Neural crest cell (in vitro differentiated cells): Measurements from ENCODE around the gene PDZD4. TPM values are rescaled to one million over a fixed set of nuclear protein-coding genes. Genes with fewer than 3 reads are reported as not detected.

ENCODE experiments used
- DNase-seq: peaks from one replicate; pipeline ENCODE4 v3.0.0; 2021; ENCODE audit warnings: low read depth, mixed read lengths, low spot score
- H3K27ac Mint-ChIP-seq: one replicate; pipeline ENCODE4 v1.8.0; 2021; ENCODE audit warnings: mild to moderate bottlenecking, mixed read lengths; ENCODE audit not compliant: unreplicated experiment
- H3K27me3 Mint-ChIP-seq: 2 replicates; pipeline ENCODE4 v1.8.0; 2021; ENCODE audit warnings: low read depth, mild to moderate bottlenecking, mixed read lengths
- H3K36me3 Mint-ChIP-seq: 2 replicates; pipeline ENCODE4 v1.8.0; 2021; ENCODE audit warnings: low read depth, mild to moderate bottlenecking, mixed read lengths
- H3K4me1 Mint-ChIP-seq: 2 replicates; pipeline ENCODE4 v1.8.0; 2021; ENCODE audit warnings: mixed read lengths
- H3K4me3 Mint-ChIP-seq: one replicate; pipeline ENCODE4 v1.8.0; 2021; ENCODE audit warnings: mild to moderate bottlenecking, mixed read lengths
- H3K9me3 Mint-ChIP-seq: 2 replicates; pipeline ENCODE4 v1.8.0; 2021; ENCODE audit warnings: mixed read lengths
- total RNA-seq: library from RNA; stranded (reverse); gene quantifications from 2 replicates; pipeline ENCODE4 v1.2.1, GENCODE V29; 2021
- TF ChIP-seq, protein P1 (sequence below): fragments of 200-600 bp; sonication (generic); conservative IDR thresholded peaks from 2 replicates; pipeline ENCODE4 v1.5.0; 2021; ENCODE audit warnings: antibody characterized with exemption, mild to moderate bottlenecking

PDZD4 gene
- total RNA-seq, 1 donor from 2014 or later = 52.5 TPM

DNA sequence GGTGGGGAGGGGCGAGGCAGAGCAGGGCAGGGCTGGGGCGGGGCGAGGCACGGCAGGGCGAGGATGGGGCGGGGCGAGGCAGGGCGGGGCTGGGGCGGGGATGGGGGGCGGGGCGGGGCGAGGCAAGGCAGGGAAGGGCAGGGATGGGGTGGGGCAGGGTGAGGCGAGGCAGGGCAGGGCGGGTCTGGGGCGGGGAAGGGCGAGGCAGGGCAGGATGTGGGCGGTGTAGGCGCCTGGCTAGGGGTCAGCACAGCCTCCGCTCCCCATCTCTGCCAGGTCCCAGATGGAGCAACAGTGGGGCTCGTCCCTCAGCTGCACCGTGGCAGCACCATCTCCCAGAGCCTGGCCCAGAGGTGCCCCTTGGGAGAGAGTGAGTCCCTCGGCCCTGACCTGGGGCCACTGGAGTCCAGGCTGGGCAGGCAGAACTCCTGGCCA, 53.7 kb downstream of the PDZD4 start:
- no peak overlapping the region for H3K4me3 Mint-ChIP-seq
- peaks cover 8% of the 10 kb centered on the region for H3K4me1 Mint-ChIP-seq
- no peak for DNase-seq
- H3K9me3 Mint-ChIP-seq = no peaks in the 10 kb centered on the region
- no peaks in the 10 kb centered on the region for H3K27me3 Mint-ChIP-seq
- H3K27ac Mint-ChIP-seq = no peak overlapping the region
- TF ChIP-seq, protein P1, sequence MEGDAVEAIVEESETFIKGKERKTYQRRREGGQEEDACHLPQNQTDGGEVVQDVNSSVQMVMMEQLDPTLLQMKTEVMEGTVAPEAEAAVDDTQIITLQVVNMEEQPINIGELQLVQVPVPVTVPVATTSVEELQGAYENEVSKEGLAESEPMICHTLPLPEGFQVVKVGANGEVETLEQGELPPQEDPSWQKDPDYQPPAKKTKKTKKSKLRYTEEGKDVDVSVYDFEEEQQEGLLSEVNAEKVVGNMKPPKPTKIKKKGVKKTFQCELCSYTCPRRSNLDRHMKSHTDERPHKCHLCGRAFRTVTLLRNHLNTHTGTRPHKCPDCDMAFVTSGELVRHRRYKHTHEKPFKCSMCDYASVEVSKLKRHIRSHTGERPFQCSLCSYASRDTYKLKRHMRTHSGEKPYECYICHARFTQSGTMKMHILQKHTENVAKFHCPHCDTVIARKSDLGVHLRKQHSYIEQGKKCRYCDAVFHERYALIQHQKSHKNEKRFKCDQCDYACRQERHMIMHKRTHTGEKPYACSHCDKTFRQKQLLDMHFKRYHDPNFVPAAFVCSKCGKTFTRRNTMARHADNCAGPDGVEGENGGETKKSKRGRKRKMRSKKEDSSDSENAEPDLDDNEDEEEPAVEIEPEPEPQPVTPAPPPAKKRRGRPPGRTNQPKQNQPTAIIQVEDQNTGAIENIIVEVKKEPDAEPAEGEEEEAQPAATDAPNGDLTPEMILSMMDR = no peak
- H3K36me3 Mint-ChIP-seq = no peaks in the 10 kb centered on the region

DNA sequence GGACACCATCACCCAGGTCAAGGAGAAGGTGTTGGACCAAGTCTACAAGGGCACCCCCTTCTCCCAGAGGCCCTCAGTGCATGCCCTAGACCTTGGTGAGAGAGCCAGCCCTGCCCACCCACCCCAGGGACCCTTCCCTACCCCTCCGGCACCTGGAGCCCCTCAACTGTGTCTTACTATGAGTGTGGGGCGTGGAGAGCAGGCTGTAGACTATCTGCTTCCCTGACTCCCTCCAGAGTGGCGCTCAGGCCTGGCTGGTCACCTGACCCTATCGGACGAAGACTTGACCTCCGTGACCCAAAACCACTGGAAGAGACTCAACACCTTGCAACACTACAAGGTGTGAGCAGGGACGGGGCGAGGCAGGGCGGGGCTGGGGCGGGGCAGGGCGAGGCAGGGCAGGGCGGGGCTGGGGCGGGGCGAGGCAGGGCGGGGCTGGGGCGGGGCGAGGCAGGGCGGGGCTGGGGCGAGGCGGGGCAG, 54.2 kb downstream of the PDZD4 start:
- TF ChIP-seq, protein P1 = no peak
- Mint-ChIP-seq H3K27ac (no peak overlapping the region), H3K4me1 (peaks cover 8% of the 10 kb centered on the region), H3K4me3 (no peak overlapping the region), H3K27me3 (no peaks in the 10 kb centered on the region), H3K9me3 (no peaks in the 10 kb centered on the region), H3K36me3 (no peaks in the 10 kb centered on the region)
- no peak for DNase-seq

DNA sequence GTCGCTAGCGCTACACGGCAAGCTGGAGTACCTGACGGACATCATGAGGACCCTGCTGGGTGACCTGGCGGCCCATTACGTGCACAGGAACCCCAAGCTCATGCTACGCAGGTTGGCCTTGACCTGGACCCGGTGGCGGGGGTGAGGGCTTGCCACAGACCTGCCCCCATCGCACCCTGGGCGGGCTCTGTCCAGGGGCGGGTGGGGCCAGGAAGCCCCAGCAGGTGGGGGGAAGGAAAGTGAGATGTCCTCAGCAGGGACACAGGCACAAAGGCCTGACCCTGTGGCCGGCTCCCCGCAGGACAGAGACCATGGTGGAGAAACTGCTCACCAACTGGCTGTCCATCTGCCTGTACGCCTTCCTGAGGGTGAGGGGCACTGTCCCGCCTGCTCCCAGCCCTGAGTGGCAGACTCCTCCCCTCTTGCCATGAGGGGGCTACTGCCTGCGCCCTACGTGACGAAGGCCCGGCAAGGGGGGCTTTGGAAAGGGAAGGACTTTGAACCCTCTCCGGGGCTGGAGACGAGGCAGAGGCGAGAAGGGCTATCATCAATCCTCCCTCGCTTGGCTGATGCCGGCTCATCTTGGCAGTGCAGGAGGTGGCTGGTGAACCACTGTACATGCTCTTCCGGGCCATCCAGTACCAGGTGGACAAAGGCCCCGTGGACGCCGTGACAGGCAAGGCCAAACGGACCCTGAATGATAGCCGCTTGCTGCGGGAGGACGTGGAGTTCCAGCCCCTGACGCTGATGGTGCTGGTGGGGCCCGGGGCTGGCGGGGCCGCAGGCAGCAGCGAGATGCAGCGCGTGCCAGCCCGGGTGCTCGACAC, 54.8 kb downstream of the PDZD4 start:
- TF ChIP-seq, protein P1 = no peak
- H3K4me3 Mint-ChIP-seq = no peak overlapping the region
- H3K27me3 Mint-ChIP-seq = no peaks in the 10 kb centered on the region
- H3K9me3 Mint-ChIP-seq = no peaks in the 10 kb centered on the region
- peaks cover 8% of the 10 kb centered on the region for H3K4me1 Mint-ChIP-seq
- DNase-seq = no peak
- H3K27ac Mint-ChIP-seq = no peak overlapping the region
- no peaks in the 10 kb centered on the region for H3K36me3 Mint-ChIP-seq

DNA sequence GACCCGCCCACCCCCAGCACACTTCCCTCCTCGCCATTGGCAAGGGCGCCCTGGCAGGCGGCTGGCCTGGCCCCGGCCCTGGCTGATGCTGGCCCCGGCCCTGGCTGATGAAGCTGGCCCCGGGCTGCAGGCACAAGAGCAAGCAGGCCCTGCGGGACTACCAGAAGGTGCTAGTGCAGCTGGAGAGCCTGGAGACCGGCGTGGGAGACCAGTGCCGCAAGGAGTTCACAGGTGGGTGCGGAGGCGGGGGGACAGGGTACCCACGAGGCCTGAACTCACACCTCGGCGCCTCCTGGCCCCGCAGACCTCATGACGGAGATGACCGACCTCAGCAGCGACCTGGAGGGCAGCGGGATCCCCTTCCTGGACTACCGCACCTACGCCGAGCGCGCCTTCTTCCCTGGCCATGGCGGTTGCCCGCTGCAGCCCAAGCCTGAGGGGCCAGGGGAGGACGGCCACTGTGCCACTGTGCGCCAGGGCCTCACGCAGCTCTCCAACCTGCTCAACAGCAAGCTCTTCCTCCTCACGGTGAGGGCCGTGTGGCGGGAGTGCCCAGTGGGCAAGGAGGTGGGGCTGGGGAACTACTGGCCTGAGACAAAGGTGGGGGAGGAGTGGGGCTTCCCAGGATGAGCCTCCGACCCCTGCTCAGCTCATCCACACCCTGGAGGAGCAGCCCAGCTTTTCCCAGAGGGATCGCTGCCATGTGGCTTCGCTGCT, 55.6 kb downstream of the PDZD4 start:
- Mint-ChIP-seq H3K27me3 (no peaks in the 10 kb centered on the region), H3K9me3 (no peaks in the 10 kb centered on the region), H3K27ac (no peak overlapping the region), H3K4me3 (no peak overlapping the region), H3K4me1 (peaks cover under 1% of the 10 kb centered on the region), H3K36me3 (no peaks in the 10 kb centered on the region)
- DNase-seq = no peak
- TF ChIP-seq, protein P1 = no peak

DNA sequence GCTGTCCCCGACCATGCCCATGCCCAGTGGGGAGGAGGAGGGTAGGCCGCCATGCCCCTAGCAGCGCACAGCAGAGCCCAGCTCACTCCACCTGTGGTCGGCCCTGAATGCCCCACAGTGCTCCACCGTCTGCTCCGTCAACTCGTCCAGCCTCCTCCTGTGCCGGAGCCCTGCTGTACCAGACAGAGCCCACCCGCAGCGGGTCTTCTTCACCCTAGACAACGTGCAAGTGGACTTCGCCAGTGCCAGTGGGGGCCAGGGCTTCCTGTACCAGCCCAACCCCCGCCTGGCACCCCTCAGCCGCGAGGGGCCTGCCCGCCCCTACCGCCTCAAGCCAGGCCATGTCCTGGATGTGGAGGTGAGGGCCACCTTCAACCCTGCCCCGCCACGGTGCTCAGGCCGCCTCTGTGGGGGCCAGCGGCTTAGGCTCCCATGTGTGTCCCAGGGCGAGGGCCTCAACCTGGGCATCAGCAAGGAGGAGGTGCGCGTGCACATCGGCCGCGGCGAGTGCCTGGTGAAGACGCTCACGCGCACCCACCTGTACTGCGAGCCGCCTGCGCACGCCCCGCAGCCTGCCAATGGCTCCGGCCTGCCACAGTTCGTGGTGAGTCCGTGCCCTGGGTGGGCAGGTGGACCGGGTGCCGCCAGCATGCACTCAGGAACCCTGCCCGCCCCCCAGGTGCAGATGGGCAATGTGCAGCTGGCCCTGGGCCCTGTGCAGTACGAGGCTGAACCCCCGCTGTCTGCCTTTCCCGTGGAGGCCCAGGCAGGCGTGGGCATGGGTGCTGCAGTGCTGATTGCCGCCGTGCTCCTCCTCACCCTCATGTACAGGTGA, 56.4 kb downstream of the PDZD4 start:
- no peaks in the 10 kb centered on the region for H3K9me3 Mint-ChIP-seq

More for the DNA sequence above, 56.4 kb downstream of the PDZD4 start:
- TF ChIP-seq, protein P1 = no peak
- Mint-ChIP-seq H3K27me3 (no peaks in the 10 kb centered on the region), H3K36me3 (no peaks in the 10 kb centered on the region), H3K4me1 (no peaks in the 10 kb centered on the region), H3K4me3 (no peak overlapping the region), H3K27ac (no peak overlapping the region)
- no peak for DNase-seq
